HepG2 (cell line): ENCODE measurements around the gene TMEM14A. TPM values are rescaled to one million over a fixed set of nuclear protein-coding genes. Genes with fewer than 3 reads are reported as not detected.

Experiments used
- IRX3 ChIP-seq: sonication (generic); formaldehyde crosslinking; IDR thresholded peaks from 2 replicates; pipeline ENCODE4 v1.8.1; 2023; ENCODE audit warnings: mild to moderate bottlenecking, low read depth, missing genetic modification reagents, borderline replicate concordance
- KDM6A ChIP-seq: IDR thresholded peaks from 2 replicates; pipeline ENCODE4 v1.6.1; 2016; ENCODE audit warnings: low read depth
- NFYC ChIP-seq: IDR thresholded peaks from 2 replicates; pipeline ENCODE4 v1.6.1; 2016; ENCODE audit warnings: missing genetic modification reagents, missing compliant biosample characterization
- PAF1 ChIP-seq: IDR thresholded peaks from 2 replicates; pipeline ENCODE4 v1.6.1; 2016; ENCODE audit warnings: missing genetic modification reagents, missing compliant biosample characterization
- SOX6 ChIP-seq, 2 experiments: fragments of 450-650 bp in 1 of 2; sonication (generic) in 1 of 2; formaldehyde crosslinking in 1 of 2; IDR thresholded peaks; 2 replicates each; pipeline versions ENCODE4 v1.4.0 to v1.6.1; 2017 to 2020; ENCODE audit warnings: antibody characterized with exemption in 1 of 2, mild to moderate bottlenecking in 1 of 2, missing genetic modification reagents in 1 of 2
- SUZ12 ChIP-seq: fragments of 150-350 bp; IDR thresholded peaks from 2 replicates; pipeline ENCODE4 v1.6.1; 2014; ENCODE audit warnings: low read depth, low read length
- TGIF2 ChIP-seq: IDR thresholded peaks from 2 replicates; pipeline ENCODE4 v1.6.1; 2016; ENCODE audit warnings: control low read depth, missing compliant biosample characterization
- YEATS2 ChIP-seq: sonication (generic); formaldehyde crosslinking; IDR thresholded peaks from 2 replicates; pipeline ENCODE4 v1.4.0; 2020; ENCODE audit warnings: missing genetic modification reagents, borderline replicate concordance
- ZBTB21 ChIP-seq: sonication (generic); formaldehyde crosslinking; IDR thresholded peaks from 2 replicates; pipeline ENCODE4 v1.4.0; 2020; ENCODE audit warnings: missing genetic modification reagents
- ZBTB37 ChIP-seq: sonication (generic); formaldehyde crosslinking; IDR thresholded peaks from 2 replicates; pipeline ENCODE4 v1.4.0; 2020; ENCODE audit warnings: mild to moderate bottlenecking, missing genetic modification reagents
- ZNF225 ChIP-seq: sonication (generic); formaldehyde crosslinking; IDR thresholded peaks from 2 replicates; pipeline ENCODE4 v1.4.0; 2020; ENCODE audit warnings: mild to moderate bottlenecking, missing genetic modification reagents
- ZNF614 ChIP-seq: IDR thresholded peaks from 2 replicates; pipeline ENCODE4 v1.6.1; 2018; ENCODE audit warnings: missing biosample characterization, missing genetic modification reagents, inconsistent platforms, borderline replicate concordance
- ZNF773 ChIP-seq: sonication (generic); formaldehyde crosslinking; IDR thresholded peaks from 2 replicates; pipeline ENCODE4 v1.4.0; 2020; ENCODE audit warnings: missing genetic modification reagents, borderline replicate concordance
- ZNF850 ChIP-seq: sonication (generic); formaldehyde crosslinking; conservative IDR thresholded peaks from 2 replicates; pipeline ENCODE4 v1.9.0; 2021; ENCODE audit warnings: mild to moderate bottlenecking, missing genetic modification reagents
- polyA plus RNA-seq, 8 experiments: library from polyadenylated mRNA; depleted of rRNA in 3 of 8; stranded (reverse) in 7 of 8; unstranded in 1 of 8; fragments of >200 nt; fragmentation: Illumina TruSeq in 4 of 8; extraction: Trizol in 4 of 8; gene quantifications; 2 replicates each; pipeline versions ENCODE4 v1.2.1 to v1.2.3, GENCODE V29; 2011 to 2016; ENCODE audit warnings: low read depth in 4 of 8, missing spikeins in 1 of 8, mixed read lengths in 1 of 8; ENCODE audit not compliant: insufficient read depth in 1 of 8
- total RNA-seq, 5 experiments: library from RNA; depleted of rRNA; stranded (reverse); fragments of >200 nt; fragmentation: Illumina TruSeq; extraction: Trizol; gene quantifications; 2 replicates each; pipeline ENCODE4 v1.2.3, GENCODE V29; 2016; ENCODE audit warnings: low read depth in 1 of 5
- TF ChIP-seq, protein P1 (sequence below): sonication (generic); formaldehyde crosslinking; IDR thresholded peaks from 2 replicates; pipeline ENCODE4 v1.4.0; 2020; ENCODE audit warnings: missing genetic modification reagents, borderline replicate concordance
- TF ChIP-seq, protein P2 (sequence below): sonication (generic); formaldehyde crosslinking; IDR thresholded peaks from 2 replicates; pipeline ENCODE4 v1.5.0; 2020; ENCODE audit warnings: mild to moderate bottlenecking, missing genetic modification reagents
- TF ChIP-seq, protein P3 (sequence below): sonication (generic); formaldehyde crosslinking; IDR thresholded peaks from 2 replicates; pipeline ENCODE4 v1.8.0; 2022; ENCODE audit warnings: mild to moderate bottlenecking, missing genetic modification reagents; ENCODE audit not compliant: insufficient replicate concordance

Gene TMEM14A
- total and polyA plus RNA-seq, 2 of the 13 experiments (the other 11 are each of a cell fraction or from before 2014, with no cell fraction given): 24.6 to 73.7 TPM

DNA sequence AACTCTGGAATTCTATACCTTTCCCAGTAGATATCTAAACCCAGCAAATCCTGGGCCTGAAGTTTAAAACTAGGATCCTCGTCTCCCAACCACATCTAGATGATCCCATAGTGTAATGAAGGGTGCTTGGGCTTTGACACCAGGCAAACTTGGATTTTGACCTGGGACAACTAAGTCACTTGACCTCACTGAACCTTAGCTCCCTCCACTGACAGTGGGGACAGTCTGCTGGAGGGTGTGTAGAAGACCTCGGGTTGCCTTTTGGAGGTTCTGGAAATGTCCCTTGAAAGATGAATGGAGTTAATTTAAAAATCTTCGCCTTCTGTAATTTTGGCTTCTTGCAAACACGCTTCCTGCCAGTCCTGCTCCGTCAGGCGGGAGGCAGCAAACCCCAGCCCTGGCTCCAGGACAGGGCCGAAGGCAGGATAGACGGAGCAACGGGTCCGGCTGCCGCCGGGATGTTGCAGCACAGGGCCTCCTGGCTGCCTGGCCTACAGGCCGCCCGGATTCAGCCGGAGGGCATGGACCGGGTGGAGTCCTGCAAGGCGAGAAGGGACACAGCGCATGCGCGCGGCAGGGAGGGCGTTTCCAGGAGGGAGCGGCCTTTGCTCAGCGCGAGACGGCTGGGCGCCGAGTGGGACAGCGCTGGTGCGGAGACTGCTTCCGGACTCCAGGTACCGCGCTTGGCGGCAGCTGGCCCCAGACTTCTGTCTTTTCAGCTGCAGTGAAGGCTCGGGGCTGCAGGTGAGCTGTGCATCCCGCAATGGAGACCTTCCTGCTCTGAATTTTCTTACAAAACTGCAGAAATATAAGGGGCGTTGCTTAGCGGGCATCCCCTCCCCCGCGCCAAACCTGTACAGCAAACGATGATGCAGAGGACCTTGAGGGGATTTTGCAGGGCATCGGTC lies at the start of gene TMEM14A (continued):
- TF ChIP-seq, protein P1, sequence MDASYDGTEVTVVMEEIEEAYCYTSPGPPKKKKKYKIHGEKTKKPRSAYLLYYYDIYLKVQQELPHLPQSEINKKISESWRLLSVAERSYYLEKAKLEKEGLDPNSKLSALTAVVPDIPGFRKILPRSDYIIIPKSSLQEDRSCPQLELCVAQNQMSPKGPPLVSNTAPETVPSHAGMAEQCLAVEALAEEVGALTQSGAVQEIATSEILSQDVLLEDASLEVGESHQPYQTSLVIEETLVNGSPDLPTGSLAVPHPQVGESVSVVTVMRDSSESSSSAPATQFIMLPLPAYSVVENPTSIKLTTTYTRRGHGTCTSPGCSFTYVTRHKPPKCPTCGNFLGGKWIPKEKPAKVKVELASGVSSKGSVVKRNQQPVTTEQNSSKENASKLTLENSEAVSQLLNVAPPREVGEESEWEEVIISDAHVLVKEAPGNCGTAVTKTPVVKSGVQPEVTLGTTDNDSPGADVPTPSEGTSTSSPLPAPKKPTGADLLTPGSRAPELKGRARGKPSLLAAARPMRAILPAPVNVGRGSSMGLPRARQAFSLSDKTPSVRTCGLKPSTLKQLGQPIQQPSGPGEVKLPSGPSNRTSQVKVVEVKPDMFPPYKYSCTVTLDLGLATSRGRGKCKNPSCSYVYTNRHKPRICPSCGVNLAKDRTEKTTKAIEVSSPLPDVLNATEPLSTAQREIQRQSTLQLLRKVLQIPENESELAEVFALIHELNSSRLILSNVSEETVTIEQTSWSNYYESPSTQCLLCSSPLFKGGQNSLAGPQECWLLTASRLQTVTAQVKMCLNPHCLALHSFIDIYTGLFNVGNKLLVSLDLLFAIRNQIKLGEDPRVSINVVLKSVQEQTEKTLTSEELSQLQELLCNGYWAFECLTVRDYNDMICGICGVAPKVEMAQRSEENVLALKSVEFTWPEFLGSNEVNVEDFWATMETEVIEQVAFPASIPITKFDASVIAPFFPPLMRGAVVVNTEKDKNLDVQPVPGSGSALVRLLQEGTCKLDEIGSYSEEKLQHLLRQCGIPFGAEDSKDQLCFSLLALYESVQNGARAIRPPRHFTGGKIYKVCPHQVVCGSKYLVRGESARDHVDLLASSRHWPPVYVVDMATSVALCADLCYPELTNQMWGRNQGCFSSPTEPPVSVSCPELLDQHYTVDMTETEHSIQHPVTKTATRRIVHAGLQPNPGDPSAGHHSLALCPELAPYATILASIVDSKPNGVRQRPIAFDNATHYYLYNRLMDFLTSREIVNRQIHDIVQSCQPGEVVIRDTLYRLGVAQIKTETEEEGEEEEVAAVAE: no peak
- TF ChIP-seq YEATS2 (CRISPR knock-in tag): peak; percentile 89; the same call in 1 of the 2 replicates
- TF ChIP-seq SOX6 (IDR thresholded peaks at IDR 0.05): no peak
- TF ChIP-seq SOX6 (CRISPR knock-in tag; IDR thresholded peaks at IDR 0.05): peak; percentile 88
- TF ChIP-seq ZNF614: peak; percentile 72; the same call in 1 of the 2 replicates
- TF ChIP-seq ZNF225 (CRISPR knock-in tag): peak; percentile 93
- TF ChIP-seq KDM6A (CRISPR knock-in tag): 0 out of 2 replicates have a peak, but pooled peaks have one; percentile 19
- TF ChIP-seq, protein P2, sequence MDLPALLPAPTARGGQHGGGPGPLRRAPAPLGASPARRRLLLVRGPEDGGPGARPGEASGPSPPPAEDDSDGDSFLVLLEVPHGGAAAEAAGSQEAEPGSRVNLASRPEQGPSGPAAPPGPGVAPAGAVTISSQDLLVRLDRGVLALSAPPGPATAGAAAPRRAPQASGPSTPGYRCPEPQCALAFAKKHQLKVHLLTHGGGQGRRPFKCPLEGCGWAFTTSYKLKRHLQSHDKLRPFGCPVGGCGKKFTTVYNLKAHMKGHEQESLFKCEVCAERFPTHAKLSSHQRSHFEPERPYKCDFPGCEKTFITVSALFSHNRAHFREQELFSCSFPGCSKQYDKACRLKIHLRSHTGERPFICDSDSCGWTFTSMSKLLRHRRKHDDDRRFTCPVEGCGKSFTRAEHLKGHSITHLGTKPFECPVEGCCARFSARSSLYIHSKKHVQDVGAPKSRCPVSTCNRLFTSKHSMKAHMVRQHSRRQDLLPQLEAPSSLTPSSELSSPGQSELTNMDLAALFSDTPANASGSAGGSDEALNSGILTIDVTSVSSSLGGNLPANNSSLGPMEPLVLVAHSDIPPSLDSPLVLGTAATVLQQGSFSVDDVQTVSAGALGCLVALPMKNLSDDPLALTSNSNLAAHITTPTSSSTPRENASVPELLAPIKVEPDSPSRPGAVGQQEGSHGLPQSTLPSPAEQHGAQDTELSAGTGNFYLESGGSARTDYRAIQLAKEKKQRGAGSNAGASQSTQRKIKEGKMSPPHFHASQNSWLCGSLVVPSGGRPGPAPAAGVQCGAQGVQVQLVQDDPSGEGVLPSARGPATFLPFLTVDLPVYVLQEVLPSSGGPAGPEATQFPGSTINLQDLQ (CRISPR knock-in tag): peak; percentile 61; the same call in 1 of the 2 replicates
- no peak for TF ChIP-seq SUZ12
- no peak for TF ChIP-seq ZNF773 (CRISPR knock-in tag)
- TF ChIP-seq TGIF2 (CRISPR knock-in tag): peak; percentile 76
- no peak for TF ChIP-seq ZBTB37
- peak; percentile 56 for TF ChIP-seq NFYC (CRISPR knock-in tag)
- no peak for TF ChIP-seq ZBTB21 (CRISPR knock-in tag)
- TF ChIP-seq, protein P3, sequence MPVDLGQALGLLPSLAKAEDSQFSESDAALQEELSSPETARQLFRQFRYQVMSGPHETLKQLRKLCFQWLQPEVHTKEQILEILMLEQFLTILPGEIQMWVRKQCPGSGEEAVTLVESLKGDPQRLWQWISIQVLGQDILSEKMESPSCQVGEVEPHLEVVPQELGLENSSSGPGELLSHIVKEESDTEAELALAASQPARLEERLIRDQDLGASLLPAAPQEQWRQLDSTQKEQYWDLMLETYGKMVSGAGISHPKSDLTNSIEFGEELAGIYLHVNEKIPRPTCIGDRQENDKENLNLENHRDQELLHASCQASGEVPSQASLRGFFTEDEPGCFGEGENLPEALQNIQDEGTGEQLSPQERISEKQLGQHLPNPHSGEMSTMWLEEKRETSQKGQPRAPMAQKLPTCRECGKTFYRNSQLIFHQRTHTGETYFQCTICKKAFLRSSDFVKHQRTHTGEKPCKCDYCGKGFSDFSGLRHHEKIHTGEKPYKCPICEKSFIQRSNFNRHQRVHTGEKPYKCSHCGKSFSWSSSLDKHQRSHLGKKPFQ (CRISPR knock-in tag): no peak
- TF ChIP-seq ZNF850 (CRISPR knock-in tag): no peak
- TF ChIP-seq IRX3 (CRISPR knock-in tag): no peak; the same call in 1 of the 2 replicates
- no peak for TF ChIP-seq PAF1 (CRISPR knock-in tag)
